ENCODE data around the gene LHFPL6. TPM values are rescaled to one million over a fixed set of nuclear protein-coding genes. Genes with fewer than 3 reads are reported as not detected.

LHFPL6 gene
- total RNA-seq, 1 experiment from 2014 or later, result 2.5 TPM

- Histone ChIP-seq H3F3A (ENCODE audit: insufficient read depth, low read depth) (peaks cover 23% of the 10 kb centered on the region; the same call in 1 of the 2 replicates), H3K4me1 (replicated peaks; ENCODE audit: insufficient read depth) (peaks cover 28% of the 10 kb centered on the region), H4K20me1 (ENCODE audit: insufficient read depth) (no peaks in the 10 kb centered on the region), H3K79me2 (ENCODE audit: low read depth) (no peaks in the 10 kb centered on the region), H3K9me2 (ENCODE audit: insufficient read depth) (no peaks in the 10 kb centered on the region), H3K9me3 (ENCODE audit: insufficient read depth, low read depth) (no peaks in the 10 kb centered on the region), H3K27me3 (ENCODE audit: insufficient read depth, low read depth) (no peaks in the 10 kb centered on the region), H3K36me3 (ENCODE audit: low read depth) (no peaks in the 10 kb centered on the region), H2AFZ (no peak overlapping the region), H3K4me2 (no peak overlapping the region), H3K27ac (no peak overlapping the region), H3K4me3 (no peak overlapping the region)
- peak in 1 of 2 experiments; percentile 54 for DNase-seq
- intact Hi-C loops (cut with micrococcal nuclease; ENCODE audit: unreplicated experiment), result no loop called here
- POLR2A ChIA-PET (ENCODE audit: unreplicated experiment), result no interaction called here
- TF ChIP-seq EZH2 (IDR thresholded peaks at IDR 0.05; ENCODE audit: low read depth) (no peak), CTCF (conservative IDR thresholded peaks at IDR 0.05) (no peak)
- BruUV-seq (replicated peaks), result no TSS peak
- CTCF ChIA-PET, result interaction anchor here (0.6 kb wide), 1 partner anchor 27 kb away, joined by 3 read pairs; no protein-coding TSS in a partner anchor
Measured at GRCh38 chr13:39561971-39562370, 41.0 kb downstream of the LHFPL6 start.

GRCh38 chr13:39559847-39560246 lies 43.1 kb downstream of the LHFPL6 start:
- no TSS peak for BruUV-seq (replicated peaks)

GRCh38 chr13:39557285-39557955 lies 45.6 kb downstream of the LHFPL6 start:
- BruUV-seq (replicated peaks), result no TSS peak
- TF ChIP-seq EZH2 (IDR thresholded peaks at IDR 0.05; ENCODE audit: low read depth) (no peak), CTCF (conservative IDR thresholded peaks at IDR 0.05) (no peak)
- no peak for DNase-seq
- Histone ChIP-seq H4K20me1 (ENCODE audit: insufficient read depth) (no peaks in the 10 kb centered on the region), H3K4me1 (replicated peaks; ENCODE audit: insufficient read depth) (0 out of 2 replicates have a peak, but pooled peaks cover 5% of the 10 kb centered on the region), H3K9me3 (ENCODE audit: insufficient read depth, low read depth) (no peaks in the 10 kb centered on the region), H2AFZ (no peak overlapping the region), H3K36me3 (ENCODE audit: low read depth) (no peaks in the 10 kb centered on the region), H3F3A (ENCODE audit: insufficient read depth, low read depth) (0 out of 2 replicates have a peak, but pooled peaks cover 5% of the 10 kb centered on the region), H3K27me3 (ENCODE audit: insufficient read depth, low read depth) (no peaks in the 10 kb centered on the region), H3K4me3 (no peak overlapping the region), H3K4me2 (no peak overlapping the region), H3K27ac (no peak overlapping the region), H3K79me2 (ENCODE audit: low read depth) (no peaks in the 10 kb centered on the region), H3K9me2 (ENCODE audit: insufficient read depth) (no peaks in the 10 kb centered on the region)
- ChIA-PET CTCF (no interaction called here), POLR2A (ENCODE audit: unreplicated experiment) (no interaction called here)
- intact Hi-C loops (cut with micrococcal nuclease; ENCODE audit: unreplicated experiment), result no loop called here

More at GRCh38 chr13:39559847-39560246, 43.1 kb downstream of the LHFPL6 start:
- POLR2A ChIA-PET (ENCODE audit: unreplicated experiment), result no interaction called here
- H3K9me2 ChIP-seq (ENCODE audit: insufficient read depth), result no peaks in the 10 kb centered on the region
- no peak for DNase-seq
- H3F3A ChIP-seq (ENCODE audit: insufficient read depth, low read depth), result peaks cover 10% of the 10 kb centered on the region; the same call in 1 of the 2 replicates
- no peaks in the 10 kb centered on the region for H3K9me3 ChIP-seq (ENCODE audit: insufficient read depth, low read depth)
- H4K20me1 ChIP-seq (ENCODE audit: insufficient read depth), result no peaks in the 10 kb centered on the region
- H3K4me3 ChIP-seq, result no peak overlapping the region
- no peak overlapping the region for H3K4me2 ChIP-seq
- no peaks in the 10 kb centered on the region for H3K79me2 ChIP-seq (ENCODE audit: low read depth)
- H3K36me3 ChIP-seq (ENCODE audit: low read depth), result no peaks in the 10 kb centered on the region
- no peaks in the 10 kb centered on the region for H3K27me3 ChIP-seq (ENCODE audit: insufficient read depth, low read depth)
- no peak overlapping the region for H3K27ac ChIP-seq
- CTCF ChIA-PET, result no interaction called here
- TF ChIP-seq EZH2 (IDR thresholded peaks at IDR 0.05; ENCODE audit: low read depth) (no peak), CTCF (conservative IDR thresholded peaks at IDR 0.05) (no peak)
- H3K4me1 ChIP-seq (replicated peaks; ENCODE audit: insufficient read depth), result peaks cover 13% of the 10 kb centered on the region
- no peak overlapping the region for H2AFZ ChIP-seq
- intact Hi-C loops (cut with micrococcal nuclease; ENCODE audit: unreplicated experiment), result no loop called here

Measured in PC-9 (cell line).